ENCODE data around the gene TNPO1. TPM values are rescaled to one million over a fixed set of nuclear protein-coding genes. Genes with fewer than 3 reads are reported as not detected.
"Not testable (repeated sequence)": the region's sequence is repeated elsewhere in the genome, so short reads cannot be mapped to it uniquely, and the experiment has no call there.

TNPO1 gene
- polyA plus RNA-seq, 4 donors = 23.7 to 69.3 (median 27.6) TPM

DNA sequence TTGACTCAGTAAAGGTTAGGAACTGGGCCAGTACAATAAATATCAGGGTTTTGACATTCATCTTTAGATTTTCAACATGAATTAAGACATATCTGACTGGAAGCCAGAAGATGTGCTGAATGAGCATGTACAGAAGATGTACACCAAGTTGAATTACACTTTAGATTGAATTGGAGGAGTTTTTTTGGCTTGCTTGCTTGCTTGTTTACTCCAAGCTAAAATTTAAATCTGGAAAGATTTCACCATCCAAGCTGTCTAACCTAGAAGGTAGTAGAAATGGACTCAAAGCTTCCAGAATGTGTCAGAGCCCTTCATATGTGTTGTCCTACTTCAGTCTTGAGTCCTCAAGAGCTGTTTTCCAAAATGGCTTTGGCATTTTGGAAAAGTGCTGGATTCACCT lies 90.3 kb downstream of the TNPO1 start:
- Histone ChIP-seq H3K4me1 (ENCODE audit: control insufficient read depth in 3 of 3, insufficient read depth in 2 of 3, low read depth in 1 of 3, low read length in 2 of 3) (no peaks in the 10 kb centered on the region), H3K4me3 (ENCODE audit: low read depth in 1 of 3, low read length in 3 of 3) (no peak overlapping the region), H3K27ac (ENCODE audit: low read depth in 1 of 3, low read length in 2 of 3) (no peak overlapping the region), H3K9me3 (ENCODE audit: control insufficient read depth in 2 of 2, insufficient read depth in 1 of 2, low read depth in 1 of 2, low read length in 1 of 2) (no peaks in the 10 kb centered on the region), H3K27me3 (ENCODE audit: control insufficient read depth in 3 of 3, insufficient read depth in 3 of 3, low read length in 3 of 3) (no peaks in the 10 kb centered on the region), H3K36me3 (ENCODE audit: control insufficient read depth in 3 of 3, insufficient read depth in 2 of 3, low read depth in 1 of 3, low read length in 3 of 3) (peaks cover 9 to 22% (median 20%) of the 10 kb centered on the region in 3 donors)
- DNase-seq = no peak
- no peak for FAIRE-seq

DNA sequence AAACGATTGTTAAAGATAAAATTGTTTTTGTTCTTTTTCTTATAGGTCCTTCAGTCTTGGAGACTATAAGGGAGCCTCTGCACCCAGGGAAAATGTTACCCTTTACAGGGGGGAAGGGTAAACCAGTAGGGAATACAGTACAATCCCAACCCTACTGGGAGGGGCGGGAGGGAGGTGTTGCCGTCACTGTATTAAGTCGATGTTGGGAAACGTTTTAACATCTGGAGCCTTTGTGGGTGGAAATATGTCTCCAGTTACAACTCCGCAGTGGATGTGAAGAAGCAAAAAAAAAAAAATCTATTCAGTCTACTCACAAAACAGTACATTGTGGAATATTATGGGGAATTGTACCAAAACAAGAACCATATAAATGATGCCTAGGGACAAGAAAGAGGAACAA lies 92.2 kb downstream of the TNPO1 start:
- Histone ChIP-seq H3K9me3 (ENCODE audit: control insufficient read depth in 2 of 2, insufficient read depth in 1 of 2, low read depth in 1 of 2, low read length in 1 of 2) (no peaks in the 10 kb centered on the region), H3K27me3 (ENCODE audit: control insufficient read depth in 3 of 3, insufficient read depth in 3 of 3, low read length in 3 of 3) (no peaks in the 10 kb centered on the region), H3K27ac (ENCODE audit: low read depth in 1 of 3, low read length in 2 of 3) (no peak overlapping the region), H3K4me3 (ENCODE audit: low read depth in 1 of 3, low read length in 3 of 3) (no peak overlapping the region), H3K36me3 (ENCODE audit: control insufficient read depth in 3 of 3, insufficient read depth in 2 of 3, low read depth in 1 of 3, low read length in 3 of 3) (peaks cover 8 to 21% (median 20%) of the 10 kb centered on the region in 3 donors), H3K4me1 (ENCODE audit: control insufficient read depth in 3 of 3, insufficient read depth in 2 of 3, low read depth in 1 of 3, low read length in 2 of 3) (no peaks in the 10 kb centered on the region)
- DNase-seq = no peak
- FAIRE-seq = no peak
- 87 to 90% (median 88%) methylated on average over 6 of the region's 6 CpGs for WGBS, 3 donors

DNA sequence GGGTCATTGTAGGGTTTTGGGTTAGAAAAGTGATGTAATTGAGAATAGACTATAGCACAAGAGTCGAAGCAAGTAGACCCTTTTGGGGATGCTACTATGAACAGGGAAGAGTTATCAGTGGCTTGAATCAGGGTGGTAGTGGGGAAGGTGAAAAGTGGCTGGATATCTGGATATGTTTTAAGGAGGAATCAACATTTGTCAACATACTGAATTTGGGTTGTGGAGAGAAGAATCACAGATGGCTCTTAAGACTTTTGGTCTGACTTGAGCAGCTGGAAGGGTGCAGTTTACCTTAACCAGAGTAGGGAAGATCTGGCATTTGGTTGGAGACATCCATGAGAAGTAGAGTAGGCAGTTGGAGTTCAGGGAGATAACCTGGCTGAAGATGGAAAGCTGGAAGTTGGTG lies 100.9 kb downstream of the TNPO1 start:
- H3K27ac ChIP-seq (ENCODE audit: low read depth in 1 of 3, low read length in 2 of 3) = no peak overlapping the region
- 84 to 93% (median 85%) methylated on average over 1 of the region's 1 CpG for WGBS, 3 donors
- no peaks in the 10 kb centered on the region for H3K27me3 ChIP-seq (ENCODE audit: control insufficient read depth in 3 of 3, insufficient read depth in 3 of 3, low read length in 3 of 3)
- no peak overlapping the region for H3K4me3 ChIP-seq (ENCODE audit: low read depth in 1 of 3, low read length in 3 of 3)
- no peaks in the 10 kb centered on the region for H3K9me3 ChIP-seq (ENCODE audit: control insufficient read depth in 2 of 2, insufficient read depth in 1 of 2, low read depth in 1 of 2, low read length in 1 of 2)
- no peak for FAIRE-seq
- no peaks in the 10 kb centered on the region for H3K4me1 ChIP-seq (ENCODE audit: control insufficient read depth in 3 of 3, insufficient read depth in 2 of 3, low read depth in 1 of 3, low read length in 2 of 3)
- no peak for DNase-seq
- H3K36me3 ChIP-seq (ENCODE audit: control insufficient read depth in 3 of 3, insufficient read depth in 2 of 3, low read depth in 1 of 3, low read length in 3 of 3) = peaks cover 0 to 6% (median 0%) of the 10 kb centered on the region in 3 donors

DNA sequence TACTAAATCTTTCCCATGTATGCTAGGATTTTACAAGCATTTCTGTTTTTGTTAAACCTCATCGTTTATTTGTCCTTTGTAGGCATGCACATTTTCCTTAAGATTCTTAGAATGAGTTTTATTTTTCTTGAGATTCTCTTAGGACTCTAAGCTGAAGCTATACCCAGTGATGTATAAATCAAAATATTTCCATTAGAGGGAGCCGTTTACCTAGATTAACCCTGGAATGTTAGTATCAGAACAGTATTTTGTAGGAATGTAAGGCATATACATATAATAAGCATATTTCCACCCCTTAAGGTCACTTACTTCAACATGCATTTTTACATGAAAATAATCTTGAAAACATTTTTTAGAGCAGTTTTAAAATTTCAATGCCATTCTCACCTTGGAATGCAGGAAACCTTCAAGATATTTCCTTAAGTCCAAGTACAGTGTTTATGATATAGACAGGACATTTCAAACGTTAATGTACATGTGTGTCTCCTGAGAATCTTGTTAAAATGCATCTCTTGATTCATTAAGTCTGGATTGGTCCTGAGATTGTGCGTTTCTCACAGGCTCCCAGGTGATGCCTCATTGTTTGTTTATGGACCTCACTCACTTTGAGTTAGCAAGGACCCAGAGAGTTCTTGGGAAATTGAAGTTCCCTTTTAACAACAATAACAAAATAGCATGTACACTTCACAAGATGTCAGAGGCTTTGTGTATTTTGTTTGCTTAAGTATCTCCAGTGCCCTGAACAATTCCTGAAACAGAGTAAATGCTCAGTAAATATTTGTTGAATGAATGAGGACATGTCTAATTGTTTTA lies 104.4 kb downstream of the TNPO1 start:
- 12 to 21% (median 17%) methylated on average over 4 of the region's 4 CpGs for WGBS, 3 donors
- DNase-seq (peak; percentile 21 to 48), FAIRE-seq (no peak)
- no peak overlapping the region for H3K4me3 ChIP-seq (ENCODE audit: low read depth in 1 of 3, low read length in 3 of 3)
- no peaks in the 10 kb centered on the region for H3K27me3 ChIP-seq (ENCODE audit: control insufficient read depth in 3 of 3, insufficient read depth in 3 of 3, low read length in 3 of 3)
- no peak overlapping the region for H3K27ac ChIP-seq (ENCODE audit: low read depth in 1 of 3, low read length in 2 of 3)
- H3K9me3 ChIP-seq (ENCODE audit: control insufficient read depth in 2 of 2, insufficient read depth in 1 of 2, low read depth in 1 of 2, low read length in 1 of 2) = no peaks in the 10 kb centered on the region
- no peaks in the 10 kb centered on the region for H3K4me1 ChIP-seq (ENCODE audit: control insufficient read depth in 3 of 3, insufficient read depth in 2 of 3, low read depth in 1 of 3, low read length in 2 of 3)
- peaks cover 0 to 2% (median 0%) of the 10 kb centered on the region in 3 donors for H3K36me3 ChIP-seq (ENCODE audit: control insufficient read depth in 3 of 3, insufficient read depth in 2 of 3, low read depth in 1 of 3, low read length in 3 of 3)

DNA sequence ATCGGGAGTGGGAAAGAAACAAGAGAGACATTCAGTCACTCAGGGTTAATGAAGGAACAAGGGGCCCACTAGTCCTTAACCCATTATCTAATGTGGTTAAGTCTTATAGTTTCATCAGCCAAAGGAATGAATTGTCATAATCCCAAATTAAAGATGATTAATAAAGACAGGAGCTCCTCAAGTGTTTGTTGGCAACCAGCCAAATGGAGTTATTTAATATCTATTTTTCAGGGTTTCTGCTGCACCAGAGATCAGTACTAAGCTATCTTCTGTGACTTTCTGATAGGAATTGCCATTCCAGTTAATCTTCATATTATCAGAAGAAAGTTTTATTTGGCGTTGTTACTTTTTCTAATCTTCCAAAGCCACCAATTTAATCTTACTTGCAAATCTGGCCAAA lies 105.4 kb downstream of the TNPO1 start:
- Histone ChIP-seq H3K27ac (ENCODE audit: low read depth in 1 of 3, low read length in 2 of 3) (no peak overlapping the region), H3K4me3 (ENCODE audit: low read depth in 1 of 3, low read length in 3 of 3) (no peak overlapping the region), H3K9me3 (ENCODE audit: control insufficient read depth in 2 of 2, insufficient read depth in 1 of 2, low read depth in 1 of 2, low read length in 1 of 2) (no peaks in the 10 kb centered on the region), H3K27me3 (ENCODE audit: control insufficient read depth in 3 of 3, insufficient read depth in 3 of 3, low read length in 3 of 3) (no peaks in the 10 kb centered on the region), H3K36me3 (ENCODE audit: control insufficient read depth in 3 of 3, insufficient read depth in 2 of 3, low read depth in 1 of 3, low read length in 3 of 3) (no peaks in the 10 kb centered on the region), H3K4me1 (ENCODE audit: control insufficient read depth in 3 of 3, insufficient read depth in 2 of 3, low read depth in 1 of 3, low read length in 2 of 3) (no peaks in the 10 kb centered on the region)
- DNase-seq (no peak), FAIRE-seq (no peak)
- whole genome bisulfite sequencing, 3 donors = 78 to 80% (median 78%) methylated on average over 2 of the region's 2 CpGs

DNA sequence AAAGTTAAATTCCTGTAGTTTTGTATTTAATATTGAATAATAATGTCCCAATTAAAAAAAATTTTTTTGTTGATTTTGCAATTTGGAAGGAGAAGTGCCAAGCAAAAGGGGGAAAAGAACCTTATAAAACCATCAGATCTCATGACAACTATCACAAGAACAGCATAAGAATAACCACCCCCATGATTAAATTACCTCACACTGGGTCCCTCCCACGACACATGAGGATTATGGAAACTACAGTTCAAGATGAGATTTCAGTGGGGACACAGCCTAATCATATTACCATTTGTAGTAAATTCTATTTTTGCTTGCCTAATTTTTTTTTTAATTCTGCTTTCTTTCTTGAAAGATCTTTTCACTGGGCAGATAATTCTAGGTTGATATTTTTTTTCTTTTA lies 106.0 kb downstream of the TNPO1 start:
- 59 to 86% (median 84%) methylated on average over 1 of the region's 1 CpG for WGBS, 3 donors
- Histone ChIP-seq H3K27me3 (ENCODE audit: control insufficient read depth in 3 of 3, insufficient read depth in 3 of 3, low read length in 3 of 3) (no peaks in the 10 kb centered on the region), H3K4me1 (ENCODE audit: control insufficient read depth in 3 of 3, insufficient read depth in 2 of 3, low read depth in 1 of 3, low read length in 2 of 3) (no peaks in the 10 kb centered on the region), H3K27ac (ENCODE audit: low read depth in 1 of 3, low read length in 2 of 3) (no peak overlapping the region), H3K9me3 (ENCODE audit: control insufficient read depth in 2 of 2, insufficient read depth in 1 of 2, low read depth in 1 of 2, low read length in 1 of 2) (no peaks in the 10 kb centered on the region), H3K4me3 (ENCODE audit: low read depth in 1 of 3, low read length in 3 of 3) (no peak overlapping the region), H3K36me3 (ENCODE audit: control insufficient read depth in 3 of 3, insufficient read depth in 2 of 3, low read depth in 1 of 3, low read length in 3 of 3) (no peaks in the 10 kb centered on the region)
- FAIRE-seq (no peak), DNase-seq (no peak)

DNA sequence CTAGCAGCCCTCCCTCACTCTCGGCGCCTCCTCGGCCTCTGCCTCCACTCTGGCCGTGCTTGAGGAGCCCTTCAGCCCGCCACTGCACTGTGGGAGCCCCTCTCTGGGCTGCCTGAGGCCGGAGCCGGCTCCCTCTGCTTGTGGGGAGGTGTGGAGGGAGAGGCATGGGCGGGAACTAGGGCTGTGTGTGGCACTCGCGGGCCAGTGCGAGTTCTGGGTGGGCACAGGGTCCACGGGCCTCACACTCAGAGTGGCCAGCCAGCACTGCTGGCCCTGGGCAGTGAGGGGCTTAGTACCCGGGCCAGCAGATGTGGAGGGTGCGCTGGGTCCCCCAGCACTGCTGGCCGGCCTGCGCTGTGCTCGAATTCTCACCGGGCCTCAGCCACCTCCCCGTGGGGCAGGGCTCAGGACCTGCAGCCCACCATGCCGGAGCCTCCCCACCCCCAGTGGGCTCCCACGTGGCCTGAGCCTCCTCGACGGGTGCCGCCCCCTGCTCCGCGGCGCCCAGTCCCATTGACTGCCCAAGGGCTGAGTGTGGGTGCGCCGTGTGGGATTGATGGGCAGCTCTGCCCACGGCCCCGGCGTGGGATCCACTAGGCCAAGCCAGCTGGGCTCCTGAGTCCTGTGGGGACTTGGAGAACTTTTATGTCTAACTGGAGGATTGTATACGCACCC lies 109.0 kb downstream of the TNPO1 start:
- H3K4me3 ChIP-seq (ENCODE audit: low read depth in 1 of 3, low read length in 3 of 3) = no peak overlapping the region
- 90 to 97% (median 95%) methylated on average over 33 of the region's 33 CpGs for WGBS, 3 donors
- no peaks in the 10 kb centered on the region for H3K36me3 ChIP-seq (ENCODE audit: control insufficient read depth in 3 of 3, insufficient read depth in 2 of 3, low read depth in 1 of 3, low read length in 3 of 3)
- FAIRE-seq (no peak), DNase-seq (no peak)
- no peak overlapping the region for H3K27ac ChIP-seq (ENCODE audit: low read depth in 1 of 3, low read length in 2 of 3)
- H3K9me3 ChIP-seq (ENCODE audit: control insufficient read depth in 2 of 2, insufficient read depth in 1 of 2, low read depth in 1 of 2, low read length in 1 of 2) = no peaks in the 10 kb centered on the region
- no peaks in the 10 kb centered on the region for H3K4me1 ChIP-seq (ENCODE audit: control insufficient read depth in 3 of 3, insufficient read depth in 2 of 3, low read depth in 1 of 3, low read length in 2 of 3)
- no peaks in the 10 kb centered on the region for H3K27me3 ChIP-seq (ENCODE audit: control insufficient read depth in 3 of 3, insufficient read depth in 3 of 3, low read length in 3 of 3)

DNA sequence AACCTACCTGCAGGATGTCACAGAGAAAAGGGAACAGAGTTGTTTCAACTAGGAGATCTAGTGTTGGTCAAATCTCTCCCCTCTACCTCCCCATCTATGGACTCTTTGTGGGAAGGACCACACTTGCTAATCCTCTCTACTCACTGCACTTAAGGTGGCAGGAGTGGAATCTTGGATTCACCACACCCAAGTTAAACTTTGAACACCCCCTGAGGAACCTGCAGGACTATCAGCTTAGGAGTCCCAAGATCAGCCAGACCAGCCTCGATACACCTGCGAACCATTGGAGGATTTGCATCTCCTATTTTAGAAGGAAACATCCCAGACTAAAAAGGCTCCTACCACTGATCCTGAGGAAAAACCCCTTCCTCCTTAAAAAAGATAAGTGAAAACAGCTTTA lies 116.2 kb downstream of the TNPO1 start:
- not testable (repeated sequence) for H3K4me1 ChIP-seq (ENCODE audit: control insufficient read depth in 3 of 3, insufficient read depth in 2 of 3, low read depth in 1 of 3, low read length in 2 of 3); H3K4me3 ChIP-seq (ENCODE audit: low read depth in 1 of 3, low read length in 3 of 3); H3K9me3 ChIP-seq (ENCODE audit: control insufficient read depth in 2 of 2, insufficient read depth in 1 of 2, low read depth in 1 of 2, low read length in 1 of 2); H3K36me3 ChIP-seq (ENCODE audit: control insufficient read depth in 3 of 3, insufficient read depth in 2 of 3, low read depth in 1 of 3, low read length in 3 of 3); H3K27me3 ChIP-seq (ENCODE audit: control insufficient read depth in 3 of 3, insufficient read depth in 3 of 3, low read length in 3 of 3); H3K27ac ChIP-seq (ENCODE audit: low read depth in 1 of 3, low read length in 2 of 3); FAIRE-seq
- 26 to 68% (median 41%) methylated on average over 2 of the region's 2 CpGs for WGBS, 3 donors
- peak; percentile 35 to 78 for DNase-seq

Measured in small intestine (tissue), 7 donors.